CD4-positive, alpha-beta T cell treated with Interleukin-15 for 4 hours (primary cell): ENCODE measurements around the gene WWOX.

Experiments
- DNase-seq: peaks from one replicate; pipeline ENCODE4 v3.0.0-alpha.2; 2020; ENCODE audit warnings: low spot score

The WWOX gene

DNA sequence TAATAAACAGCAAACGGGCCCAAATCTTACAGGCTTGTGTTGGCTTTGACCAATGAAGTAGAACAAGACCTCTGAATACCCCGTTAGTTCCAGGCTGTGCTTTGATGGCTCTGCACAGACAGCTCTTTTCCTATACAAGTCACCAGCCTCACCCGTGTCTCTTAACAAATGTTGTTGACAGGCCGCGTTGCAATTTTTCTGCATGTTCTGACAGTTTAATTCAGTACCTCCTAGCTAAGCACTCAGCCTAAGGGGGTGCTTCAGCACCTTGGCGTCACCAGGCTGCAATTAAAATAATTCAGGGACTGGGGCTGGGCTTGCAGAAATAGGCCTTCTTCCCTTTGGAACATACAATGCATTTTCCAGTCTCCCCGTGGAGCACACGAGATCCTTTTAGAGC is 1001.0 kb downstream of the WWOX start:
- DNase-seq, result no peak

DNA sequence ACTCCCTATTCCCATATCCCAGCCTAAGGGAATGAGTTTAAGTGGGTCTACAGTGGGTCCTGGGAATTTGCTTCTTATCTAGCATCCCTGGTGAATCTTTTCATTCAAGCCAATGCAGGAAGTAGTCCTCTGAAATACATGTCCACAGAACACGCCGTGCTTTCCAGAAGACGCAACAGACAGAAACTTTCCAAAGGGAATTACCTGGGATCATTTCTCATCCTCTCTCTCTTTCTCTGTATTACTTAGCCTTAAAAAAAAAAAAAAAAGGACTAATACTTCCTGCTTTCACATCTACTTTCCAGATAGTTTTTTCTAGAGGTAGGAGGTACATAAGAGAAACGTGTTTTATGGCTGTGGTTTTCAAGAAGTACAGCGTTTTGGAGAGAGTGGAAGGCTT is 1002.0 kb downstream of the WWOX start:
- DNase-seq, result no peak

DNA sequence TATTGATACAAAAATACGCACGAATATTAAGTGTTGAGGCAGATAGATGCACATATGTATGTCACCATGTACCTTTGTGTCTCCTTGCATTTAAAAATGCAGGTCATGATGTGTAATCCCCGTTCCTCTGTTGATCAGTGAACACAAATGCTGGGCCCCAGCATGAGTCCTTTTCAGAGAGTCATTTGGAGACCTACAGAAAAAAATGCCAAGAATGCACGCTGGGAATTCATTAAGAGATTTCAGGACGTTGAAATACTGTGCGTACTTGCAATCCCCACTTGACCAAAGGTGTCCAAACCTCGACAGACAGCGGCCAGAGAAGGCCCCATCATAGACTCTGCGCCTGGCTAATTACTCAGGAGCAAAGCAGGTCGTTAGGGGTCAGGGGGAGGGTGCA is 1005.1 kb downstream of the WWOX start:
- no peak for DNase-seq

DNA sequence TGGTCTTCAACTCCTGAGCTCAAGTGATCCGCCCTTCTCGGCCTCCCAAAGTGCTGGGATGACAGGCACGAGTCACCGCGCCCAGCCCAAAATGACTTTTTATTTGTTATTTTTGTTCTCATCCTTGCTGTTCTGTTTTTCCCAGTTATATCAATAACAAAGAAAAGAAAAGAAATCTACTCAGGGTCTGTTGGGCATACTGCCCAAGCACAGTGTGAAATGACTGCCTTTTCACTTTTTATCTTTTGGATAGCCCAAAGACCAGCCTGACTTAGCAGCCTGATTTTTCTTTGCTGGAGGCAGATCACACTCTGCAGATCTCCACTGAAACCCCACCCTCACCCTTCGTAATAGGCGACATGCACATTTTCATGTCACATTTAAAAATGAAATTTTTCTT is 1007.8 kb downstream of the WWOX start:
- DNase-seq, result no peak

DNA sequence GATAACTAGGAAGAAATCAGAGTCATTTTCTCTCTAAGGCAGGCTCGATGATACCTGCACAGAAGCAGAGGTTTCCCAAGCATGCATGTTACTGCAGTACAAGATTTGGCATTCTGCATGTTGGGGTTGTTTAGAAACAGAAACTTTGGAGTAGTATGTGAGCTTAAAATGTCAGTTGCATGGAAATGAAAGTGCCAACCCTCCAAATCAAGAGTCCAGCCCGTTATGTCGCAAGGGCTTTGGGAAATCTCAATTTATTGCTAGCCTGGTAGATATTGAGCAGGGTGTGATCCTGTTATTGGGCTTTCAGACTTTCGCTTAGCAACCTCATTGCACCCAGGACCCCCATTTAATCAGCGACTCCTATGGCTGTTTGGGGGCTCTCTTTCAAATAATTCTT is 1010.3 kb downstream of the WWOX start:
- DNase-seq, result no peak

DNA sequence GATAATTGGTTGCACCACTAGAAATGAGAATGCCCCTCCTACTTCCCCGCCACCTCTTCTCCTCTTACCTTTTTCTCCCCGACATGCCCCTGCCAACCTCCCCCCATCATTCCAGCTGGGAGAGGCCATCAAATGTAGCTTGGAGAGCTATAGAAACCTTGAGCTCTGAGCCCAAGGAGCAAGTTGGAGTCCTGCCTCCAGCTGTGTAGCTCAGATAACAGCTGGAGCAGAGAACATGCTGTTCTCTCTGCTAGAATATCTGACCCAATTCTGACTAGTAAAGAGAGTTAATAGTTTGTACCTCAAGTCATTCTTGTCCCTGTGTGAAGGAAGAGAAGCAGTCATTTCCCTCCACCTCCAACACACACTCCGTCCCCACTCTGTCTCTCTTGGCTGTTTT is 1010.8 kb downstream of the WWOX start:
- no peak for DNase-seq

DNA sequence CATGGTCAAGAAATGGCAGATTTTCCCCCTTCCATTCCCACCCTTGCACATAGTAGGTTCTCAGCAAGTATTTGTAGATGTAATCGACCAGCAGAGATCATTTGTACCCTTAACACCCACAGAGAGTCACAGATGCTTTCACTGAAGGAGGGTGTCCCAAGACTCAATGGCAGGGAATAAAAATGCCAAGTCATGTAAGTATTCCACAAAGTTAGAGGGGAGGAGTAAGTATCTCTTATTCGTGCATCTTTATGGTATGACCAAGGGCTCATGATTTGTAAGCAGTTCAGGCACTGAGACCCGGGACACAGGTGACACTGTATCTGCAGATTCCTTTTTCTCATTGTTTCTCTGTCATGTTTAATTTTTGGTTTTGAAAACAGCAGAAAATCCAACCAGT is 1011.5 kb downstream of the WWOX start:
- no peak for DNase-seq

DNA sequence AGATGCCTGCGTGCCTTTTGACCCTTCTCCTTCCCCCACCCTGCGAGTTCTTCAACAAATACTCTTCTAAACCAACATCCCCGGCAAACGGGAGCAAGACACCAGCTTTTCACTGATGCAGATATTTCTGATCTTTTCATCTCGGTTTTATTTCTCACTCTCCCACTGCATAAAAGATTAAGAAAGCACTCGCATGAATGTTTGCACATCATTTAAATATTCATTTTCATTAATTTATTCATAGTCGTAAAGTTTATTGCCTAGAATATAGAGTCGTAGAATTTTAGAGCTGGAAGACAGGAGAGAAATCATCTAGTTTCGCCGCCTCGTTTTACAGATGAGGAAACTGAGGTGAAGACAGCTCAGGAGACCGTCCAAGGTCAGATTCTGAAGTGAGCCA is 1013.0 kb downstream of the WWOX start:
- no peak for DNase-seq

DNA sequence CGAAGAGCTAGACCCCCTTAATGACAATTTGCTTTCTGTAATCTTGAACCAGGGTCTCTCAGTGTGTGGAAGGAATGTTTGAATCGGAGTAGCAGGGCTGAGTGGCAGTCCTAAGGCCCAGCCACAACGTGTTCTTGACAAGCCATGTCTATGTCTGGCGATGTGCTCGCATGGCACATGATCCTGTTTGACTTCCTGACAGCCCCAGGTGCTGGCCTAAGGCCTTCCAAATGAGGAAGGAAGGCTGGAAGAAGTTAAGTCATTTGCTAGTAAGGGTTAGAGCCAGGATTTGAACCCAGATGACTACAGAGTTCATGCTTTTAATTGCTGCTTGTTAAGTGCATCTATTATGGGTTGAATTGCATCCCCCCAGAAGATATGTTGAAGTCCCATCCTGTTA is 1014.4 kb downstream of the WWOX start:
- no peak for DNase-seq

DNA sequence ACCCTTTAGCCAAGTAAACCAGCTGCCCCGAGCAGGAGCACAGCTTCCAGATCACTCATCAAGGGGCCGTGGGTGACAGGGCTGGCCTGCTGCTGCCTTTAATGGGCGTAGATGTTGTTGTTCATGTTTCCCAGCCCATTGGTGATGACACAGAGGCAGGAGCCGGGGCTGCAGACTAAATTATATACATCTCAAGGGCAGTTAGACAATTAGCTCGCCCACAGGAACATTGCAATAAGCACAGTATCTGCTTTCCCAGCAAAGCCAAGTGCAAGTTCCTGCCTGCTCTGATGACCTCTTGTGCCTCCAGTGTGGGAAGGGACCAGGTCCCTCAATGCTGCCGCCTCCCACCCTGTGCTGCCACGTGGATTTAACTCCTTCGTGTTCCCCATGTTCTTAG is 1015.3 kb downstream of the WWOX start:
- no peak for DNase-seq

DNA sequence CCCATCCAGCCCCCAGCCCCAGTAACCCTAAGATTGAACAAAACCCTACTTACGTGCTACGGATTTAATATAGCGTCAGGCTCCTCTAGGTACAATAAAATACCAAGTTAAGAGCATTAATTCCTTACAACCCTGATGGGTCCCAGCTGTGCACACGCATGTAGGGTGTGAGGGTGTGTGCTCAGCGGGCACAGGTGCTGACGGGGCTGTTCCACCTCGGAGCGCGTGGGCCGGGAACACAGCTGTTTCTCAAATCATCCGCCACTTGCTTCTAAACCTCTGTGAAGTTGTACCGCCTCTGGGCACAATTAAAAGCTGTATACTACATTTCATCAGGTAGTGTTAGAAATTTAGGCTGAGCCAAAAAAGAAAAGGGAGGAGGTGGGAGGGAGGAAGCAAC is 1022.5 kb downstream of the WWOX start:
- DNase-seq, result no peak

DNA sequence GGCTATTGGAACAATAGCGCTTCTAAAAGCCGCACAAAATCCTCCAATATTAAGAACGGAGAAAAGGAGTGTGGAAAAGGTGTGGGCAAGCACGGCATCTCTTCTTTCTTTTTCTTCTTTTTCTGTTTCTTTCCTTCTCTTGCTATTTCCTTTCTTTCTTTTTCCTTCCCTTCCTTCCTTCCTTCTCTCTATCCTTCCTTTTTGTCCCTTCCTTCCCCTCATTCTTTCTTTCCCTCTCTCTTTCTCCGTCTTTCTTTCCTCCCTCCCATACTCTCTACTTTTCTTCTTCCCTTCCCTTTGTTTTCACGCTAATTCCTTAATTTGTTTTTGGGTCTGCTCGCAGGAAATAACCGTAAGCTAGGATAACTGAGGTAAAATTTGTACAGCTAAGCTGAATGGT is 1022.9 kb downstream of the WWOX start:
- no peak for DNase-seq

DNA sequence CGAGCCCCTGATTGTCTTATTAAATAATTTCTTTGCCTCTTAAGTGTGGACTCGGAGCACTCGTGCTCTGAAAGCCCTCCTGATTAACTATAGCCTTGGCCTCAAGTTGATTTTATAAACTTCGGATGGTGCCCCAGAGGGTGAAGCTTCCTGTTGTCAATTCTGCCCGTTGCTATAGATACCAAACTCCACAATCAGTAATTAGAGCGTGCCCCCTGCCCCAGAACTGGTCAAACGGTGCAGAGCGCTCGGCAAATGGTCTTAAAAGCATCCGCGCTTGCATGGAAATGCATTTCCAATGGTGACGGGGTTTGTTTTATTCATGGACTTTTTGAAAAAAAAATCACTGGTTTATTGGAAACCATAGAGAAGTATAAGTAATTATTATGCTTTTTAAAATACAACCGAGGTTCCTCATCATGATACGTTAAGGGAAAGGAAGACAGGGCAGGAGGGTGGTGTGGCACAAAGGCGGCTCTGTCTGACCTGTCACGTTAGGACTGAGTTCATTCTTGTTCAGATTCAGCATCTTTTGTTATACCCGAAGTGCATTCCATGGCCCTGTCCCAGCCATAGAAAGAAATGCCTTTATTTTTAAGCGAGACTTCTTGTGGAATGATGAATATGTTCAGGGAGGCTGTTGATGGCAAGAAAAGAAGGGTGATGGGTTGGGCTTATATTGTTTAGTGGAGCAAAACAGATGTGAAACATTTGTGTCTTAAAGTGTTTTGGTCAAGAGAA is 1024.7 kb downstream of the WWOX start:
- no peak for DNase-seq

DNA sequence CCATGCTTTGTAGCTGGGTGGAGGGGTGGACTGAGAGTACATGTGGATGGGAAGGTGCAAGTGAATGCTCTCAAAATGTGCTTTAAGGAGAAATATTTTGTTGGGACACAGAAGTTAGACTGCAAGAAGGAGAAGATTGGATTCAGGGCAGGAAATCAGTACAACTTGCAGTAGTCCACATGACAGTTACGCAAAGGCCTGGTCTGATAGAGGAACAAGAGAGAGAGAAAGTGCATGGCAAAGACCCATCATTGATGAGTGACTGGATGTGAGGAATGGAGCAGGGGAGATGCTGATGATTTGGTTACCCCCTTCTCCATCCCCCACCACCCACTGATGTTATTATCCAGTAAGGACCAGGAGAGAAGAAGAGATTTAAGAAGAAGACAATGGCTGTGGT is 1028.3 kb downstream of the WWOX start:
- no peak for DNase-seq

DNA sequence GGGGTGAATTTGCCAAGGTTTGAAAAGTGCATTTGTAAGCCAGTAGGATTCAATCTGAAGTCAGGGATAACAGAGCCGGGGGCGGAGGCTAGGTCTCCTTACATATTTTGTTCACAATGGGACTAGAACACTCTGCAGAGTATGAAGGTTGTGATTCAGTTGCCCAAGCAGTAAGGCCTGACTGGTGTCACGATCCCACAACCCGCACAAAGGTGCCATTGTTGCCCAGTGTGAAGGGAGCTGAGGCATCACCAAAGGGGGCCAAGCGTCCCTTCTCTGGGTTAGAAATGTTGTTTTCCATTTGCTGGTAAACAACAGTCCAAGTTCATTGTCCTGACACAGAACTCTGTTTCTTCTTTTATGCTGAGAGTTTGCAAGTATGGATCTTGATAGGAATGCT is 1029.3 kb downstream of the WWOX start:
- no peak for DNase-seq

DNA sequence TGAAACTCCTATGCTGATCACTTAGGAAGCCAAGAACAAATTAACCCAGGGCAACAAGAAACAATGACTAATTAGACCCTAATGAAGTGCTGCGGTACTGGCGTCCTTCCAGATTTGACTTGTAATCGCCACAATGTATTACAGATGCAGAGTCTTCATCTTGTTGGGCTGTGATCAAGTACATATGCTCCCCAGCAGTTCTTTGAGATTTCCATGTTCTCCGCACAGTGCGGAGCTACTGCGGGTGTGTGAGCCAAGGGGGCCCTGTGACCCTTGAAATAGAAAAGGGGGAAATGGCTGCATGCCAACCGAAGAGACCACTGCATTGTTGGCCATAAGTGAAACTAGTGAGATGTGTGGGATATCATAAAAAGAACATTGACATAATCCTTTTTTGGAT is 1031.2 kb downstream of the WWOX start:
- DNase-seq, result no peak

DNA sequence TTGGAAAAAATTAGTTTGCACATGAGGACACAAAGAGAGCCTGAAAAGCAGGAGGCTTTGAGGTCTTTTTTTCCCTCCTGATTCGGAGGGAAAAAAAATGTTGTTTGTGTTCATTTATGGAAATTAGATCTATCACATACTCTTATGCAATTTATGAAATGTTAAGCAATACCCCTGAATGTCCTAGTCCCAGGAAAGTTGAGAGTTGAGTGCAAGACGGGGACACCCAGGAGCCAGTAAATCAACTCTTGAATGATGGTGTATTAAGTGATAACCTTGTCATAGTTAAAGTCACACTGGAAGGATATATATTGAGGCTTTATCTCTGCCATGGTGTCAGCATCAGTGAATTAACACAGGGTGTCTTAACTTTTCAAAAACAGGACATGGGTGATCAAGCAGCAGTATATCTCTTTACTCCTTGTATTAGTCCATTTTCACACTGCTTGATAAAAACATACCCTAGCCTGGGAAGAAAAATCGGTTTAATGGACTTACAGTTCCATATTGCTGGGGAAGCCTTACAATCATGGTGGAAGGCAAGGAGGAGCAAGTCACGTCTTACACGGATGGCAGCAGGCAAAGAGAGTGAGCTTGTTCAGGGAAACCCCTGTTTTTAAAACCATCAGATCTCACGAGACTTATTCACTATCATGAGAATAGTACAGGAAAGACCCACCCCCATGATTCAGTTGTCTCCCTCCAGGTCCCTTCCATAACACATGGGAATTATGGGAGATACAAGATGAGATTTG is 1032.0 kb downstream of the WWOX start:
- no peak for DNase-seq

DNA sequence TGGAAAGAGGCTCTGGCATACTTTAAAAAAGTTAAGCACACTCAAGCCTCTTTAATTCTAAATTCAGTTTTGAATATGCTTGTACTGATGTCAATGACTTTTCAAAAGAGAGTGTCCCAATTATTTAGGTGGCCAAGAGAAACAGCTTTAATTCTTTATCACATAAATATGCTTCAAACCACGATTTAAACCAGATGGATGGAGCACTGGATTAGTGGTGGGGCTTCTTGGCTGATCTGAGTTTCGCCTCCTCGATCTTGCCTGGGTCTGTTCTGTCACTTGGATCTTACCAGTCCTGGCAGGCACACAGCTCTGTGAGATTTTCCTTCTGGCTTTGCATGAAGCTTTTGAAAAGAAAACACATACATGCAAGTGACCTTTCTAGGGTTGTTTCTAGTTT is 1033.2 kb downstream of the WWOX start:
- no peak for DNase-seq

DNA sequence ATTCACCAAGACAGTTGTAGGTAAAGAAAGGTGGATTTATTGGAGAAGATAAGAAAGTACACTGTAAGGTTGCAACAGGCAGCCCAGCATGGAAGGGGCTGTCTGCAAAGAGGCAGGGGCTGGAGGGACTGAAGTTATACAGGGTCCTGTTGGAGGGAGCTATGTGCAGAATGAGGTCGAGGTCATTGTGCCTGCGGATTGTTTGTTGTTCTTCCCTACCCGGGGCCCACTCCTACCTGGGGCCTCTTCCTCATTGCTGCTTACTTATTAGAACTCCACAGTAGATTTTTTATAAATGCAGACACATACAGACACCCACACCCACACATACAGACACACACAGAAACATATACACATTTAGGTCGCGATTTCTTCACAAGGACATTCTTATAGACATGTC is 1034.8 kb downstream of the WWOX start:
- DNase-seq, result no peak

DNA sequence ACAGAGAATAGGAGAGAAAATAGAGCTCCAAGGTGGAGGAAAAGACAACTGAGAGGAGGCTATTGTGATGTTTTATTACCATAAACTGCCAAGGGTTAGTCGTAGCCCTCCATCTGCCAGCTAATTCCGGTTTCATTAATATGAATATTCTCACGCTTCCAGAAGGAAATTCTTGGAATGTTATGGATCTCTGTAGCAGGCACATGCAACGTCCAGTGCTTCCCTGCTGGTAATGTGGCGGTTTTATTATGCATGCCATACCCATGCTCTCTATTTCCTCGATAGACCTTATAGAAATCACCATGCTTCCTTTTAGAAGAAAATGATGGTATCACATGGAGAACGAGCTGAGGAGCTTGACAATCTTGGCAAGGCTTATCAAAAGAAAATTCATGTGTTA is 1037.5 kb downstream of the WWOX start:
- no peak for DNase-seq

DNA sequence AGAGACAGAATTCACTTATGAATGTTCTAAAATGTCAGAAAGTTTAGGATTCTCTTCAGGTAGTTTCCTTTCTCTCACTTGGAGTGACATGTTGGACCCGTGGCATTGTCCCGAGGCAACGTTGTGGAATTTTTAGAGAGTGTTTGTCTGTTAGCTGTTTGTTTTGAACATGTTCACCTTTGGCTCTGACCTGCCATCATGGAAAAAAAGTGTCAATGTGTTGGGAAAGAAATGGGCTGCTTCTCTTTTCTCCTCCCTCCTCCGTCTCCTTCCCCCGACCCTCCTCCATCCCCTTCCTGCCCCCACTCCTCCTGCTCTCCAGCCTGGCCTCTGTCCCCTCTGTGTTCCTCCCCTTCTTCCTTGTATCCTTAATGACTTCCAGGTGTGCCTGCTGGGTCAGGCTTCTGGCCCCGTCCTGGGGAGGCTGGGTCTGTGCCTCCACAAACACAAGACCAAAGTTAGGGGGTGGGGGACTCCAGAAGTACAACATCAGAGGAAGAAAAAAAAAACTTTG is 1038.0 kb downstream of the WWOX start:
- DNase-seq, result no peak

DNA sequence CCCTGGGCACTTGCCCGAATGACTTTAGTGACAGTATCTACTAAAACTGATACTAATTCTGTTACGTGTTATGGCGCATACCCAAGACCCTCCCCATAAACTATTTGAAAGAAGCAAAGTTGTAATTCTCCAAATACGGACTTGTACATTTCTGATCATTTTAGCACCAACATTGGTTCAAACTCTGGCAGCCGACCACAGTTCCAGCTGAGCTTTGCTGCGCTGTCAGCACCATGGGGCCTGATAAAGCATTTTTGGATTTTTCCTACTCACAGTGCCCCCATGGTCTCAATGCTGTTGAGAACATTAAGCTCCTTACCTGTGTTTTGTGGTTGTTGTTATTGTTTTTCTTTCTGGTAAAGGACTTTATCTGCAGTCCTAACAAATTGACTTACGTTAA is 1040.3 kb downstream of the WWOX start:
- DNase-seq, result no peak

DNA sequence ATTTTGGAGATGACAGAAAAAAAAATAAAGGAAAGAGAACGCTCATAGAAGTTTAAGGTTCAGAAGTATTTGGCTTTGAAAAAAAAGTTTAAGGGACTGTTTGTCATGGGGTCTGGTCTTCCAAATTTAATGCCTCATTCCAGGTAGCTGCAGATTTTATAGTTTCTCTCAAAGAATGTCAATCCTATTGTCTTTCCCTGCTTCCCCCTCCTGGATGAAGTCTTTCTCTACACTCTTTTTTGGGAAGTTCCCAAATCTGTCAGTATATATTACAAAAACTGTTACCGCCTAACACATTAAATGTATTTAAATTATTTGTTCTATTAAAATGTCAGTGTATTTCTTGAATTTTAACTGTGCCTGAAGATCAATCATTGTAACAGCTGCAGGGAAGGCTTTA is 1043.6 kb downstream of the WWOX start:
- no peak for DNase-seq

DNA sequence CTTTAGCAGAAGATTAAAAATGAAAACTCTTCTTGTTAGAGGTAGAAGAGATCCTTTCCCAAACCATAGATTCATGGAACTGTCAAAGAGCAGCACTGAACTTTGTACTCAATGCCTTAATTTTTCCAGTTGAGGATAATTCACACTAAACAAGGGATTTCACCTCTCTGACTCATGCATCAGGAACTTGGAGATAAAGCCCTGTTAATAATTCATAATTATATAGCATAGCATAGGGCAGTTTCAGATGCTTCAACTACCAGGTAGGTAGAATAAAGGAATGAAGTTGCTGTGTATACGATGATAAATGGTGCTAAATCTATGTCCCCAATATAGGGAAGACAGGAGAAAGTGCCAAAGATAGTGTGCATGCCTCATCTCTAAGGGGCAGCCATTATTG is 1050.7 kb downstream of the WWOX start:
- DNase-seq, result no peak
